BJ (cell line): ENCODE results near the gene CCDC192. TPM values are rescaled to one million over a fixed set of nuclear protein-coding genes. Genes with fewer than 3 reads are reported as not detected.

ENCODE experiments used
- CTCF ChIA-PET: fragments of 350-600 bp; formaldehyde crosslinking; extraction: SDS; loops from one replicate; lab custom pipeline; 2021; ENCODE audit warnings: antibody characterized with exemption, inconsistent platforms; lab: Yijun Ruan, JAX
- POLR2A ChIA-PET: fragments of 300-600 bp; sonication (Branson Sonifier 250); formaldehyde crosslinking; extraction: SDS; loops from one replicate; lab custom pipeline; 2021; ENCODE audit warnings: antibody characterized with exemption; lab: Charles Lee
- DNase-seq: peaks from one replicate; pipeline ENCODE4 v3.0.0-alpha.2; 2011; ENCODE audit warnings: low read depth
- H3K27me3 ChIP-seq: 2 replicates; pipeline ENCODE4 v1.6.0; 2011; ENCODE audit warnings: low read length; ENCODE audit not compliant: control insufficient read depth, insufficient read depth
- H3K36me3 ChIP-seq: 2 replicates; pipeline ENCODE4 v1.5.1; 2011; ENCODE audit warnings: low read length; ENCODE audit not compliant: control insufficient read depth, insufficient read depth
- H3K4me3 ChIP-seq: 2 replicates; pipeline ENCODE4 v1.5.1; 2011; ENCODE audit warnings: low read depth, mild to moderate bottlenecking, control low read depth, low read length
- polyA plus RNA-seq: library from polyadenylated mRNA; depleted of rRNA; stranded (reverse); fragments of >200 nt; gene quantifications from 2 replicates; pipeline ENCODE4 v1.2.3, GENCODE V29; 2011
- TF ChIP-seq, protein P1 (sequence below): IDR thresholded peaks from 2 replicates; pipeline ENCODE4 v1.5.1; 2011; ENCODE audit warnings: low read depth, mild to moderate bottlenecking, control low read depth, inconsistent platforms, low read length, moderate library complexity; ENCODE audit not compliant: insufficient read depth

Gene CCDC192
- polyA plus RNA-seq, 1 experiment = not detected

DNA sequence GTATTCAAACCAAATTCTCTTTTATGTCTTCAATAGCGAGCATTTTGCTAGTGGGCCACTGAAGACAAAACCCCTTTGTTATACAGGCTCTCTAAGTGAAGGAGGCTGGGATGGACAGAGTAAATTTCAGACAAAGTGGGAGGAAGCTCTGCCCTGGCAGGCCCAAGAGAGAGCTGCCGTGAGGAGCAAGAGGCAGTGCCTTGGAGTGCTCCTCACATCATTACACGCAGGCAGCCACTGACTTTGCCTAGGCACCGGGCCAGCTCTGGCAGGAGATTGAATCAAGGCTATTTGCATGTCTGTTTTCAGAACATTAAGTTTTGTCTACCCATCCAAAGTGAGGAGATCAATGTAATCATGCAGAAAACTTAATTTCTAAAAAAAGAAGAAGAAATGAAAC lies 167.7 kb downstream of the CCDC192 start:
- no peaks in the 10 kb centered on the region; the same call in 1 of the 2 replicates for H3K27me3 ChIP-seq
- H3K4me3 ChIP-seq = no peak overlapping the region
- DNase-seq = no peak
- no peaks in the 10 kb centered on the region for H3K36me3 ChIP-seq
- ChIA-PET CTCF (no interaction called here), POLR2A (no interaction called here)
- TF ChIP-seq, protein P1, sequence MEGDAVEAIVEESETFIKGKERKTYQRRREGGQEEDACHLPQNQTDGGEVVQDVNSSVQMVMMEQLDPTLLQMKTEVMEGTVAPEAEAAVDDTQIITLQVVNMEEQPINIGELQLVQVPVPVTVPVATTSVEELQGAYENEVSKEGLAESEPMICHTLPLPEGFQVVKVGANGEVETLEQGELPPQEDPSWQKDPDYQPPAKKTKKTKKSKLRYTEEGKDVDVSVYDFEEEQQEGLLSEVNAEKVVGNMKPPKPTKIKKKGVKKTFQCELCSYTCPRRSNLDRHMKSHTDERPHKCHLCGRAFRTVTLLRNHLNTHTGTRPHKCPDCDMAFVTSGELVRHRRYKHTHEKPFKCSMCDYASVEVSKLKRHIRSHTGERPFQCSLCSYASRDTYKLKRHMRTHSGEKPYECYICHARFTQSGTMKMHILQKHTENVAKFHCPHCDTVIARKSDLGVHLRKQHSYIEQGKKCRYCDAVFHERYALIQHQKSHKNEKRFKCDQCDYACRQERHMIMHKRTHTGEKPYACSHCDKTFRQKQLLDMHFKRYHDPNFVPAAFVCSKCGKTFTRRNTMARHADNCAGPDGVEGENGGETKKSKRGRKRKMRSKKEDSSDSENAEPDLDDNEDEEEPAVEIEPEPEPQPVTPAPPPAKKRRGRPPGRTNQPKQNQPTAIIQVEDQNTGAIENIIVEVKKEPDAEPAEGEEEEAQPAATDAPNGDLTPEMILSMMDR = no peak

GRCh38 chr5:127871503-127872153 lies 168.4 kb downstream of the CCDC192 start:
- ChIA-PET CTCF (interaction anchor here (1.1 to 1.9 kb wide), 2 partner anchors 51 to 330 kb away, joined by 3 to 7 read pairs; no protein-coding TSS in a partner anchor), POLR2A (no interaction called here)
- Histone ChIP-seq H3K36me3 (no peaks in the 10 kb centered on the region), H3K4me3 (no peak overlapping the region), H3K27me3 (no peaks in the 10 kb centered on the region; the same call in 1 of the 2 replicates)
- no peak for DNase-seq
- TF ChIP-seq, protein P1 = no peak

DNA sequence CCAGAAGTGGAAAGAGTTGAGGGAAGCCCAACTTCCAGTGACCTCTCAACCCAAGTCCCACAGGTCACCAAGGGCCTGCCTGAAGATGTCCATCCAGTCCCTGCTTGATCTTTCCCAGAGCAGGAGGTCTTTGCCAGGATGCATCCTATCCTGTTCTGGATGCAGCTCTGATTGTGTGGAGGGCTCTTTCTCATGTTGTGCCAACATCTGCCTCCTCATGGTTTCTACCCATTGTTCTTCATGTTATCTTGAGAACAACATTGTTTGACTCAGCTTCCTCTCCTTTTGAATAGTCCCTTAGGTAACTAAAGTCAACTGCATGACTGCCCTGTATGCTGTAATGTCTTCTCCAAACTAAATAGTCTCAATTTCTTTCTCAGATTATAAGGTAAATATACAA lies 169.3 kb downstream of the CCDC192 start:
- Histone ChIP-seq H3K4me3 (no peak overlapping the region), H3K27me3 (no peaks in the 10 kb centered on the region; the same call in 1 of the 2 replicates), H3K36me3 (no peaks in the 10 kb centered on the region)
- ChIA-PET POLR2A (no interaction called here), CTCF (interaction anchor here (1.1 to 1.9 kb wide), 2 partner anchors 52 to 329 kb away, joined by 3 to 7 read pairs; no protein-coding TSS in a partner anchor)
- TF ChIP-seq, protein P1 = no peak
- DNase-seq = no peak

GRCh38 chr5:127875235-127876021 lies 172.2 kb downstream of the CCDC192 start:
- POLR2A ChIA-PET = interaction anchor here (0.6 kb wide), 2 partner anchors 252 to 327 kb away, joined by 3 to 4 read pairs; no protein-coding TSS in a partner anchor
- TF ChIP-seq, protein P1 = peak; percentile 20; the same call in 1 of the 2 replicates
- CTCF ChIA-PET = interaction anchor here (1.0 to 3.2 kb wide), 6 partner anchors 9 to 326 kb away, joined by 3 to 14 read pairs (median 3); no protein-coding TSS in a partner anchor

DNA sequence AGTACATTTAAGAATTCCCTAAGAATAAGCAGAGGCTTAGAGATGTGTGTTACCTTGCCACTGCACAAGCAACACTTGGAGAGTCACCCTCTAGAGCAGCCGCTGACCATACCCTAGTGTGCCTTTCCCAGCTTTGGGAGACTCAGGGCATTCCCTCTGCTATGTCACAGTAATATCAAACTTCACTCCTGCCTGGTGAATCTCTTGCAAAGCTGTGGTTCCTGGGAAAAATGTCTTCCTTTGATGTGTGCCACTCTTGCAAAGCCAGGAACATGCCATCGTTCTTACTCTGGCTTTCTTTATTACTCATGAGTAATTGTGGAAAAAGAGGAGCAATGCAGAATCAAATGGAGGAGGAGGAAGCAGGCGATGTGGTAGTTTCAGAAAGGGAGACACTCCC lies 173.2 kb downstream of the CCDC192 start:
- DNase-seq = no peak
- H3K27me3 ChIP-seq = no peaks in the 10 kb centered on the region
- TF ChIP-seq, protein P1 = no peak
- ChIA-PET POLR2A (interaction anchor here (0.6 kb wide), 2 partner anchors 252 to 328 kb away, joined by 3 to 4 read pairs; no protein-coding TSS in a partner anchor), CTCF (interaction anchor here (1.0 to 3.2 kb wide), 9 partner anchors 8 to 325 kb away, joined by 3 to 14 read pairs (median 3); no protein-coding TSS in a partner anchor)
- H3K4me3 ChIP-seq = no peak overlapping the region
- H3K36me3 ChIP-seq = no peaks in the 10 kb centered on the region

More at GRCh38 chr5:127875235-127876021, 172.2 kb downstream of the CCDC192 start:
- Histone ChIP-seq H3K36me3 (no peaks in the 10 kb centered on the region), H3K4me3 (no peak overlapping the region), H3K27me3 (no peaks in the 10 kb centered on the region)
- no peak for DNase-seq
